ENCODE data around the gene EXOC4. TPM values are rescaled to one million over a fixed set of nuclear protein-coding genes. Genes with fewer than 3 reads are reported as not detected.

The EXOC4 gene
- total and polyA plus RNA-seq, 2 of the 13 experiments (the other 11 are each of a cell fraction or from before 2014, with no cell fraction given): 22.5 to 39.0 TPM

GRCh38 chr7:133601617-133602016, 348.7 kb downstream of the EXOC4 start:
- no peak overlapping the region for H3K4me3 ChIP-seq (replicated peaks in 1 of 3; ENCODE audit: insufficient read depth in 1 of 3, low read depth in 2 of 3, low read length in 3 of 3)
- FAIRE-seq (no peak), DNase-seq (ENCODE audit: low spot score) (no peak), ATAC-seq (no peak)
- CTCF ChIA-PET (ENCODE audit: low intra/inter-chr PET ratio, low total read pairs): no interaction called here
- H3K4me1 ChIP-seq (ENCODE audit: insufficient read depth, low read length): no peaks in the 10 kb centered on the region
- POLR2A ChIA-PET: no interaction called here
- intact Hi-C loops (cut with micrococcal nuclease; ENCODE audit: unreplicated experiment) (no loop called here), in situ Hi-C loops (cut with HindIII; ENCODE audit: extremely low pct_ligation_motif_present, low pct_unique_long_range_greater_than_20kb) (no loop called here)
- H3K36me3 ChIP-seq (replicated peaks in 1 of 2; ENCODE audit: control insufficient read depth in 1 of 2, insufficient read depth in 2 of 2, low read length in 2 of 2): no peaks in the 10 kb centered on the region
- no peak overlapping the region for H3K27ac ChIP-seq (ENCODE audit: extremely low read length, insufficient read depth, low read length)
- H4K20me1 ChIP-seq (ENCODE audit: insufficient read depth, low read length): no peaks in the 10 kb centered on the region
- no peaks in the 10 kb centered on the region for H3K9me3 ChIP-seq (ENCODE audit: low read length)
- no peaks in the 10 kb centered on the region for H3K79me2 ChIP-seq (ENCODE audit: insufficient read depth, low read length)
- H3K4me2 ChIP-seq (ENCODE audit: low read depth, low read length): no peak overlapping the region
- H3K27me3 ChIP-seq (ENCODE audit: control insufficient read depth in 1 of 2, insufficient read depth in 2 of 2, low read length in 2 of 2): no peaks in the 10 kb centered on the region
- BruUV-seq (replicated peaks): no TSS peak
- H2AFZ ChIP-seq (ENCODE audit: low read length): no peak overlapping the region
- no peak overlapping the region for H3K9ac ChIP-seq (ENCODE audit: insufficient read depth, low read depth, low read length)
- whole genome bisulfite sequencing (ENCODE audit: low lambda C conversion rate): 92% methylated on average over 2 of the region's 2 CpGs
- TF ChIP-seq, protein P1, sequence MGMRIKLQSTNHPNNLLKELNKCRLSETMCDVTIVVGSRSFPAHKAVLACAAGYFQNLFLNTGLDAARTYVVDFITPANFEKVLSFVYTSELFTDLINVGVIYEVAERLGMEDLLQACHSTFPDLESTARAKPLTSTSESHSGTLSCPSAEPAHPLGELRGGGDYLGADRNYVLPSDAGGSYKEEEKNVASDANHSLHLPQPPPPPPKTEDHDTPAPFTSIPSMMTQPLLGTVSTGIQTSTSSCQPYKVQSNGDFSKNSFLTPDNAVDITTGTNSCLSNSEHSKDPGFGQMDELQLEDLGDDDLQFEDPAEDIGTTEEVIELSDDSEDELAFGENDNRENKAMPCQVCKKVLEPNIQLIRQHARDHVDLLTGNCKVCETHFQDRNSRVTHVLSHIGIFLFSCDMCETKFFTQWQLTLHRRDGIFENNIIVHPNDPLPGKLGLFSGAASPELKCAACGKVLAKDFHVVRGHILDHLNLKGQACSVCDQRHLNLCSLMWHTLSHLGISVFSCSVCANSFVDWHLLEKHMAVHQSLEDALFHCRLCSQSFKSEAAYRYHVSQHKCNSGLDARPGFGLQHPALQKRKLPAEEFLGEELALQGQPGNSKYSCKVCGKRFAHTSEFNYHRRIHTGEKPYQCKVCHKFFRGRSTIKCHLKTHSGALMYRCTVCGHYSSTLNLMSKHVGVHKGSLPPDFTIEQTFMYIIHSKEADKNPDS (CRISPR knock-in tag; IDR thresholded peaks at IDR 0.05): no peak
- TF ChIP-seq ZNF235 (CRISPR knock-in tag; IDR thresholded peaks at IDR 0.05; ENCODE audit: borderline replicate concordance): no peak
- no peak for TF ChIP-seq JUND (CRISPR knock-in tag; IDR thresholded peaks at IDR 0.05)
- no peak for TF ChIP-seq MYPOP (CRISPR knock-in tag; IDR thresholded peaks at IDR 0.05)
- TF ChIP-seq PLSCR1 (CRISPR knock-in tag; IDR thresholded peaks at IDR 0.05; ENCODE audit: borderline replicate concordance): no peak
- TF ChIP-seq MZF1 (CRISPR knock-in tag; IDR thresholded peaks at IDR 0.05; ENCODE audit: borderline replicate concordance): no peak
- no peak for TF ChIP-seq DZIP1 (CRISPR knock-in tag; IDR thresholded peaks at IDR 0.05)
- TF ChIP-seq LBX2 (CRISPR knock-in tag; IDR thresholded peaks at IDR 0.05; ENCODE audit: borderline replicate concordance): no peak
- no peak for TF ChIP-seq PHF20 (CRISPR knock-in tag; IDR thresholded peaks at IDR 0.05)
- TF ChIP-seq NFKBIZ (CRISPR knock-in tag; IDR thresholded peaks at IDR 0.05): no peak
- no peak for TF ChIP-seq STAT5B (CRISPR knock-in tag; IDR thresholded peaks at IDR 0.05)
- TF ChIP-seq GABPA (IDR thresholded peaks at IDR 0.05; ENCODE audit: low read depth, low read length): no peak
- no peak for TF ChIP-seq GABPA (CRISPR knock-in tag; IDR thresholded peaks at IDR 0.05; ENCODE audit: low read depth)
- no peak for TF ChIP-seq KDM5B (CRISPR knock-in tag; IDR thresholded peaks at IDR 0.05; ENCODE audit: borderline replicate concordance)
- no peak for TF ChIP-seq HOXA5 (CRISPR knock-in tag; IDR thresholded peaks at IDR 0.05)
- no peak for TF ChIP-seq LRRFIP1 (CRISPR knock-in tag; conservative IDR thresholded peaks at IDR 0.05)

Measured in HepG2 (cell line).